Central memory CD4-positive, alpha-beta T cell (primary cell): Measurements from ENCODE around the gene JSRP1.
A peak's percentile ranks its signal among the peaks of the same experiment; 100 is the strongest.

Experiments used
- DNase-seq: peaks from one replicate; pipeline ENCODE4 v3.0.0; 2022
- total RNA-seq, 3 experiments: gene quantifications; one replicate each; lab custom pipeline; 2026; lab: John Stamatoyannopoulos, UW

JSRP1 gene
- total RNA-seq: 0.65 to 1.2 (median 0.92) reads per million in 3 experiments

GRCh38 chr19:2255982-2256685 is at the start of gene JSRP1:
JSRP1 (minus strand) TSS chr19:2256417; CDS start chr19:2255314, 1,103 bp downstream.
- DNase-seq: no peak

GRCh38 chr19:2305452-2306280 is 49.4 kb upstream of the JSRP1 start:
- DNase-seq: no peak

GRCh38 chr19:2303211-2303798 is 47.1 kb upstream of the JSRP1 start:
- no peak for DNase-seq

- no peak for DNase-seq
These were observed 46.3 kb upstream of the JSRP1 start for GRCh38 chr19:2302319-2303210.

- DNase-seq: no peak
These were observed 44.3 kb upstream of the JSRP1 start for GRCh38 chr19:2300533-2300932.

- DNase-seq: no peak
These were observed 39.9 kb upstream of the JSRP1 start for GRCh38 chr19:2296141-2296540.

GRCh38 chr19:2294687-2295335 is 38.6 kb upstream of the JSRP1 start:
- no peak for DNase-seq

- no peak for DNase-seq
These were observed 35.1 kb upstream of the JSRP1 start for GRCh38 chr19:2291185-2291751.

GRCh38 chr19:2290441-2291184 is 34.4 kb upstream of the JSRP1 start:
- DNase-seq: no peak

- peak; percentile 51 for DNase-seq
These were observed 33.7 kb upstream of the JSRP1 start for GRCh38 chr19:2289714-2290435.

GRCh38 chr19:2288818-2289713 is 32.8 kb upstream of the JSRP1 start:
- DNase-seq: no peak

- DNase-seq: no peak
These were observed 32.2 kb upstream of the JSRP1 start for GRCh38 chr19:2288338-2288817.

GRCh38 chr19:2287585-2288337 is 31.5 kb upstream of the JSRP1 start:
- no peak for DNase-seq

GRCh38 chr19:2286402-2287140 is 30.4 kb upstream of the JSRP1 start:
- no peak for DNase-seq

- no peak for DNase-seq
These were observed 27.8 kb upstream of the JSRP1 start for GRCh38 chr19:2283835-2284507.

- no peak for DNase-seq
These were observed 26.6 kb upstream of the JSRP1 start for GRCh38 chr19:2282862-2283237.
